DND-41 (cell line): Measurements from ENCODE around the gene NDUFS7.

ENCODE experiments used
- EZH2 ChIP-seq: IDR thresholded peaks from 3 replicates; pipeline ENCODE4 v1.6.1; 2012; ENCODE audit warnings: borderline replicate concordance, low read depth, mild to moderate bottlenecking, moderate library complexity, low read length, inconsistent platforms; ENCODE audit not compliant: severe bottlenecking
- TF ChIP-seq, protein P1 (sequence below): IDR thresholded peaks from 2 replicates; pipeline ENCODE4 v1.5.1; 2012; ENCODE audit warnings: borderline replicate concordance, low read length, moderate library complexity, mild to moderate bottlenecking; ENCODE audit not compliant: poor library complexity, severe bottlenecking; ENCODE audit errors: extremely low read depth

DNA sequence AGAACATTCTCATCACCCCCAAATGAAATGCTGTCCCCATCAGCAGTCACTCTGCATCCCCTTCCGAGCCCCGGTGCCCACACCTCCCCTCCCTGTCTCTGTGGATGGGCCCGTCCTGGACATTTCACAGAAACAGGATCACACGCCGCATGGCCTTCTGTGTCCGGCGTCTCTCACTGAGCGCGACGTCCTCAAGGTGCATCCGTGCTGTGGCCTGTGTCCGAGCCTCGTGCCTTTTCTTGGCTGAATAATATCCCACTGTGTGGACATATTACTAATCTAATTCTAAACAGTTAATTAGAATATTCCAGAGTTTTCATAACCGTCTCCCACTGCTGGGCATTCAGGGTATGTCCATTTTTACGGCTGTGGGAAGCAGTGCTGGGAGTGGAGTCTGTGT lies 8.7 kb downstream of the NDUFS7 start:
- TF ChIP-seq, protein P1, sequence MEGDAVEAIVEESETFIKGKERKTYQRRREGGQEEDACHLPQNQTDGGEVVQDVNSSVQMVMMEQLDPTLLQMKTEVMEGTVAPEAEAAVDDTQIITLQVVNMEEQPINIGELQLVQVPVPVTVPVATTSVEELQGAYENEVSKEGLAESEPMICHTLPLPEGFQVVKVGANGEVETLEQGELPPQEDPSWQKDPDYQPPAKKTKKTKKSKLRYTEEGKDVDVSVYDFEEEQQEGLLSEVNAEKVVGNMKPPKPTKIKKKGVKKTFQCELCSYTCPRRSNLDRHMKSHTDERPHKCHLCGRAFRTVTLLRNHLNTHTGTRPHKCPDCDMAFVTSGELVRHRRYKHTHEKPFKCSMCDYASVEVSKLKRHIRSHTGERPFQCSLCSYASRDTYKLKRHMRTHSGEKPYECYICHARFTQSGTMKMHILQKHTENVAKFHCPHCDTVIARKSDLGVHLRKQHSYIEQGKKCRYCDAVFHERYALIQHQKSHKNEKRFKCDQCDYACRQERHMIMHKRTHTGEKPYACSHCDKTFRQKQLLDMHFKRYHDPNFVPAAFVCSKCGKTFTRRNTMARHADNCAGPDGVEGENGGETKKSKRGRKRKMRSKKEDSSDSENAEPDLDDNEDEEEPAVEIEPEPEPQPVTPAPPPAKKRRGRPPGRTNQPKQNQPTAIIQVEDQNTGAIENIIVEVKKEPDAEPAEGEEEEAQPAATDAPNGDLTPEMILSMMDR = no peak
- TF ChIP-seq EZH2 = no peak
